GM21447 (cell line): ENCODE data around the gene EIPR1.

Experiments
- ATAC-seq: cut with Tn5 transposase; IDR thresholded peaks from one replicate; pipeline ENCODE4 v1.9.1; 2021; ENCODE audit not compliant: unreplicated experiment

Gene EIPR1

GRCh38 chr2:3377612-3378432 is at the start of gene EIPR1:
TSS of gene EIPR1 (minus strand) at chr2:3377818. CDS start at chr2:3377689, 129 bp downstream.
- ATAC-seq: peak; percentile 82

- ATAC-seq: no peak
Measured at GRCh38 chr2:3427272-3427671, 49.7 kb upstream of the EIPR1 start.

- ATAC-seq: no peak
Measured at GRCh38 chr2:3426615-3427014, 49.0 kb upstream of the EIPR1 start.

- no peak for ATAC-seq
Measured at GRCh38 chr2:3424171-3424795, 46.7 kb upstream of the EIPR1 start.

- ATAC-seq: peak; percentile 38
Measured at GRCh38 chr2:3423492-3424170, 46.0 kb upstream of the EIPR1 start.

GRCh38 chr2:3422161-3422779 is 44.7 kb upstream of the EIPR1 start:
- ATAC-seq: peak; percentile 68

GRCh38 chr2:3421580-3421979 is 44.0 kb upstream of the EIPR1 start:
- ATAC-seq: no peak

GRCh38 chr2:3420769-3421397 is 43.3 kb upstream of the EIPR1 start:
- no peak for ATAC-seq

GRCh38 chr2:3420076-3420768 is 42.6 kb upstream of the EIPR1 start:
- ATAC-seq: no peak

GRCh38 chr2:3418766-3419404 is 41.3 kb upstream of the EIPR1 start:
- no peak for ATAC-seq

GRCh38 chr2:3414133-3414860 is 36.7 kb upstream of the EIPR1 start:
- ATAC-seq: no peak

GRCh38 chr2:3413697-3414096 is 36.1 kb upstream of the EIPR1 start:
- ATAC-seq: no peak

- no peak for ATAC-seq
Measured at GRCh38 chr2:3411103-3411502, 33.5 kb upstream of the EIPR1 start.

GRCh38 chr2:3409627-3410170 is 32.1 kb upstream of the EIPR1 start:
- no peak for ATAC-seq

- no peak for ATAC-seq
Measured at GRCh38 chr2:3408781-3409180, 31.2 kb upstream of the EIPR1 start.

- no peak for ATAC-seq
Measured at GRCh38 chr2:3406501-3406900, 28.9 kb upstream of the EIPR1 start.

- no peak for ATAC-seq
Measured at GRCh38 chr2:3405876-3406275, 28.3 kb upstream of the EIPR1 start.

GRCh38 chr2:3405307-3405706 is 27.7 kb upstream of the EIPR1 start:
- no peak for ATAC-seq

- no peak for ATAC-seq
Measured at GRCh38 chr2:3404349-3404894, 26.8 kb upstream of the EIPR1 start.
